Measurements from ENCODE around the gene EVA1A.

EVA1A gene

DNA sequence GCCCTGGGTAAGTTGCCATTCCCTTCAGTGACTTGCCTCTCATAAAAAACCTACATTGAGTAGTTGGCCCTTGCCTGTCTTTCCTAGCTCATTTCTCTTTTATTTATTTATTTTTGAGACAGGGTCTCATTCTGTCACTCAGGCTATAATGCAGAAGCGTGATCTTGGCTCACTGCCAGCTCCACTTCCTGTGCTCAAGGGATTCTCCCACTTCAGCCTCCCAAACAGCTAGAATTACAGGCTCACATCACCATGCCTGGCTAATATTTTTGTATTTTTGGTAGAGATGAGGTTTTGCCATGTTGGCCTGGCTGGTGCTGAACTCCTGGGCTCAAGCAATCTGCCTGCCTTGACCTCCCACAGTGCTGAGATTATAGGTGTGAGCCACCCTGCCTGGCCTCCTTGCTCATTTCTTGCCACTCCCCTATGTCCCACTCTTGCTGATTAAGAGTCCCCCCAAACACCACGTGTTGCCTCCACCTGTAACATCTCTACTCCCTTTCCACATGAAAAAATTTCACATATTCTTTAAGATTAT lies 12.6 kb downstream of the EVA1A start (continued):
- TF ChIP-seq, protein P1, sequence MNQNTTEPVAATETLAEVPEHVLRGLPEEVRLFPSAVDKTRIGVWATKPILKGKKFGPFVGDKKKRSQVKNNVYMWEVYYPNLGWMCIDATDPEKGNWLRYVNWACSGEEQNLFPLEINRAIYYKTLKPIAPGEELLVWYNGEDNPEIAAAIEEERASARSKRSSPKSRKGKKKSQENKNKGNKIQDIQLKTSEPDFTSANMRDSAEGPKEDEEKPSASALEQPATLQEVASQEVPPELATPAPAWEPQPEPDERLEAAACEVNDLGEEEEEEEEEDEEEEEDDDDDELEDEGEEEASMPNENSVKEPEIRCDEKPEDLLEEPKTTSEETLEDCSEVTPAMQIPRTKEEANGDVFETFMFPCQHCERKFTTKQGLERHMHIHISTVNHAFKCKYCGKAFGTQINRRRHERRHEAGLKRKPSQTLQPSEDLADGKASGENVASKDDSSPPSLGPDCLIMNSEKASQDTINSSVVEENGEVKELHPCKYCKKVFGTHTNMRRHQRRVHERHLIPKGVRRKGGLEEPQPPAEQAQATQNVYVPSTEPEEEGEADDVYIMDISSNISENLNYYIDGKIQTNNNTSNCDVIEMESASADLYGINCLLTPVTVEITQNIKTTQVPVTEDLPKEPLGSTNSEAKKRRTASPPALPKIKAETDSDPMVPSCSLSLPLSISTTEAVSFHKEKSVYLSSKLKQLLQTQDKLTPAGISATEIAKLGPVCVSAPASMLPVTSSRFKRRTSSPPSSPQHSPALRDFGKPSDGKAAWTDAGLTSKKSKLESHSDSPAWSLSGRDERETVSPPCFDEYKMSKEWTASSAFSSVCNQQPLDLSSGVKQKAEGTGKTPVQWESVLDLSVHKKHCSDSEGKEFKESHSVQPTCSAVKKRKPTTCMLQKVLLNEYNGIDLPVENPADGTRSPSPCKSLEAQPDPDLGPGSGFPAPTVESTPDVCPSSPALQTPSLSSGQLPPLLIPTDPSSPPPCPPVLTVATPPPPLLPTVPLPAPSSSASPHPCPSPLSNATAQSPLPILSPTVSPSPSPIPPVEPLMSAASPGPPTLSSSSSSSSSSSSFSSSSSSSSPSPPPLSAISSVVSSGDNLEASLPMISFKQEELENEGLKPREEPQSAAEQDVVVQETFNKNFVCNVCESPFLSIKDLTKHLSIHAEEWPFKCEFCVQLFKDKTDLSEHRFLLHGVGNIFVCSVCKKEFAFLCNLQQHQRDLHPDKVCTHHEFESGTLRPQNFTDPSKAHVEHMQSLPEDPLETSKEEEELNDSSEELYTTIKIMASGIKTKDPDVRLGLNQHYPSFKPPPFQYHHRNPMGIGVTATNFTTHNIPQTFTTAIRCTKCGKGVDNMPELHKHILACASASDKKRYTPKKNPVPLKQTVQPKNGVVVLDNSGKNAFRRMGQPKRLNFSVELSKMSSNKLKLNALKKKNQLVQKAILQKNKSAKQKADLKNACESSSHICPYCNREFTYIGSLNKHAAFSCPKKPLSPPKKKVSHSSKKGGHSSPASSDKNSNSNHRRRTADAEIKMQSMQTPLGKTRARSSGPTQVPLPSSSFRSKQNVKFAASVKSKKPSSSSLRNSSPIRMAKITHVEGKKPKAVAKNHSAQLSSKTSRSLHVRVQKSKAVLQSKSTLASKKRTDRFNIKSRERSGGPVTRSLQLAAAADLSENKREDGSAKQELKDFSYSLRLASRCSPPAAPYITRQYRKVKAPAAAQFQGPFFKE (tag by site-specific recombination; IDR thresholded peaks at IDR 0.05; ENCODE audit: borderline replicate concordance) = no peak

DNA sequence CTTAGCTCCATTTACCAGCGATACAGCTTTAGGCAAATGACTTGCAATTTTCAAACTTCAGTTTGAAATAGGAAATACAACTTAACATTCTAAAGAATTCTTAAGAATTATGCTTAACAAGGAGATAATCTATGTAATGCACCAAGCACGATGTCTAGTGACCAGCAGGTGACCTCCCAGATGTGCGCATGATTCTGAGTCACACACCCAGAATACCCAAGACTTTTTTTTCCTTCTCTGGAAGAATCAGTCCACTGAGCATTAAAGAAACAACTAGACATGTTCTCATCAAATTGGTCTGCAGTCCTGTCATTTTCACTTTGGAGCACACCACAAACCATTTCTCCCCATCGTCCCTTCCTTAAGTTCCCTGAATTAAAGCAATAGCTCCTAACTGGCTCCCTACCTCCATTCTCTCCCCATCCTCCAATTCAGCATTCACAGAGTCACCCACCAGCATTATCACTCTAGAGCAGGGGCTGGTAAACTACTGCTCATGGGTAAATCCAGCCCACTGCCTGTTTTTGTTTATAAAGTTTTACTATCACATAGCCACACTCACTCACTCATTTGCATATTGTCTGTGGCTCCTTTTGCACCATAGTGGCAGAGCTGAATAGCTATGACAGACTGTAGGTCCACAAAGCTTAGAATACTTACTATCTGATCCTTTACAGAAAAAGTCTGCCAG lies 13.2 kb downstream of the EVA1A start:
- no peaks in the 10 kb centered on the region for H3K9me3 ChIP-seq (ENCODE audit: control insufficient read depth, insufficient read depth, low read depth, low read length)
- no peak overlapping the region for H3K27ac ChIP-seq (ENCODE audit: extremely low read depth, low read depth, low read length)
- TF ChIP-seq SETDB1 (IDR thresholded peaks at IDR 0.05; ENCODE audit: insufficient read length, low read length) = no peak
- TF ChIP-seq ZNF571 (tag by site-specific recombination; IDR thresholded peaks at IDR 0.05) = no peak
- TF ChIP-seq TRIM28 (IDR thresholded peaks at IDR 0.05; ENCODE audit: borderline replicate concordance, low read length) = 0 out of 2 replicates have a peak, but pooled peaks have one; percentile 26
- TF ChIP-seq, protein P2, sequence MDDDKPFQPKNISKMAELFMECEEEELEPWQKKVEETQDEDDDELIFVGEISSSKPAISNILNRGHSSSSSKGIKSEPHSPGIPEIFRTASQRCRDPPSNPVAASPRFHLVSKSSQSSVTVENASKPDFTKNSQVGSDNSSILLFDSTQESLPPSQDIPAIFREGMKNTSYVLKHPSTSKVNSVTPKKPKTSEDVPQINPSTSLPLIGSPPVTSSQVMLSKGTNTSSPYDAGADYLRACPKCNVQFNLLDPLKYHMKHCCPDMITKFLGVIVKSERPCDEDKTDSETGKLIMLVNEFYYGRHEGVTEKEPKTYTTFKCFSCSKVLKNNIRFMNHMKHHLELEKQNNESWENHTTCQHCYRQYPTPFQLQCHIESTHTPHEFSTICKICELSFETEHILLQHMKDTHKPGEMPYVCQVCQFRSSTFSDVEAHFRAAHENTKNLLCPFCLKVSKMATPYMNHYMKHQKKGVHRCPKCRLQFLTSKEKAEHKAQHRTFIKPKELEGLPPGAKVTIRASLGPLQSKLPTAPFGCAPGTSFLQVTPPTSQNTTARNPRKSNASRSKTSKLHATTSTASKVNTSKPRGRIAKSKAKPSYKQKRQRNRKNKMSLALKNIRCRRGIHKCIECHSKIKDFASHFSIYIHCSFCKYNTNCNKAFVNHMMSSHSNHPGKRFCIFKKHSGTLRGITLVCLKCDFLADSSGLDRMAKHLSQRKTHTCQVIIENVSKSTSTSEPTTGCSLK (tag by site-specific recombination; IDR thresholded peaks at IDR 0.05) = no peak
- CTCF ChIA-PET = interaction anchor here (0.6 to 1.9 kb wide), 6 partner anchors 14 to 82 kb away, joined by 3 to 9 read pairs (median 4); no protein-coding TSS in a partner anchor
- POLR2A ChIA-PET = interaction anchor here (0.7 to 0.9 kb wide), 2 partner anchors 13 to 14 kb away, joined by 3 to 6 read pairs; no protein-coding TSS in a partner anchor
- H3K4me1 ChIP-seq (ENCODE audit: control insufficient read depth, insufficient read depth, low read length) = no peaks in the 10 kb centered on the region
- no peak overlapping the region for H3K4me3 ChIP-seq (ENCODE audit: low read depth, low read length)
- H3K36me3 ChIP-seq (ENCODE audit: control insufficient read depth in 2 of 2, insufficient read depth in 1 of 2, low read length in 2 of 2) = no peaks in the 10 kb centered on the region

DNA sequence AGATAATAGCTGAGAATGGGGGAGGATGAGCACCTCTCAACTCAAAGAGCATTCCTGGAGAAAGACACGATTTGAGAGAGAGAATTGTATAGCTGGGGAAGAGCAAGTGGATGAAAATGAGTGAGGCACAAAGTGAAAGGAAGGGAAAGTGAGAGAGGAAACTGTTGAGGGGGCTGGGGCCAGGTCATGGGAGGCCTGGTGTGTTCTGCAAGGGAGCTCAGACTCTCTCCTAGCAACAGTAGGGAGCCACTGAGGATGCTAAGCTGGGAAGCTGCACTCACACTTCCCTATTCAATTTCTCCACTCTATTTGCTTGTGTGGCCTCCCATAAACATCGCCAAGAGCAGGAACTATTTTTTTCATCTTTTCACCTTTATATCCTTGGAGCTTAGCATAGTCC lies 14.8 kb downstream of the EVA1A start:
- no peak overlapping the region for H3K27ac ChIP-seq (ENCODE audit: extremely low read depth, low read depth, low read length)
- no peaks in the 10 kb centered on the region for H3K36me3 ChIP-seq (ENCODE audit: control insufficient read depth in 2 of 2, insufficient read depth in 1 of 2, low read length in 2 of 2)
- no peak for TF ChIP-seq ZSCAN16 (tag by site-specific recombination; IDR thresholded peaks at IDR 0.05)
- TF ChIP-seq, protein P3, sequence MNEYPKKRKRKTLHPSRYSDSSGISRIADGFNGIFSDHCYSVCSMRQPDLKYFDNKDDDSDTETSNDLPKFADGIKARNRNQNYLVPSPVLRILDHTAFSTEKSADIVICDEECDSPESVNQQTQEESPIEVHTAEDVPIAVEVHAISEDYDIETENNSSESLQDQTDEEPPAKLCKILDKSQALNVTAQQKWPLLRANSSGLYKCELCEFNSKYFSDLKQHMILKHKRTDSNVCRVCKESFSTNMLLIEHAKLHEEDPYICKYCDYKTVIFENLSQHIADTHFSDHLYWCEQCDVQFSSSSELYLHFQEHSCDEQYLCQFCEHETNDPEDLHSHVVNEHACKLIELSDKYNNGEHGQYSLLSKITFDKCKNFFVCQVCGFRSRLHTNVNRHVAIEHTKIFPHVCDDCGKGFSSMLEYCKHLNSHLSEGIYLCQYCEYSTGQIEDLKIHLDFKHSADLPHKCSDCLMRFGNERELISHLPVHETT (tag by site-specific recombination; IDR thresholded peaks at IDR 0.05) = no peak
- no peak for TF ChIP-seq ZNF792 (tag by site-specific recombination; IDR thresholded peaks at IDR 0.05)
- TF ChIP-seq PRDM1 (tag by site-specific recombination; IDR thresholded peaks at IDR 0.05) = peak; percentile 69; the same call in 1 of the 2 replicates
- TF ChIP-seq, protein P4, sequence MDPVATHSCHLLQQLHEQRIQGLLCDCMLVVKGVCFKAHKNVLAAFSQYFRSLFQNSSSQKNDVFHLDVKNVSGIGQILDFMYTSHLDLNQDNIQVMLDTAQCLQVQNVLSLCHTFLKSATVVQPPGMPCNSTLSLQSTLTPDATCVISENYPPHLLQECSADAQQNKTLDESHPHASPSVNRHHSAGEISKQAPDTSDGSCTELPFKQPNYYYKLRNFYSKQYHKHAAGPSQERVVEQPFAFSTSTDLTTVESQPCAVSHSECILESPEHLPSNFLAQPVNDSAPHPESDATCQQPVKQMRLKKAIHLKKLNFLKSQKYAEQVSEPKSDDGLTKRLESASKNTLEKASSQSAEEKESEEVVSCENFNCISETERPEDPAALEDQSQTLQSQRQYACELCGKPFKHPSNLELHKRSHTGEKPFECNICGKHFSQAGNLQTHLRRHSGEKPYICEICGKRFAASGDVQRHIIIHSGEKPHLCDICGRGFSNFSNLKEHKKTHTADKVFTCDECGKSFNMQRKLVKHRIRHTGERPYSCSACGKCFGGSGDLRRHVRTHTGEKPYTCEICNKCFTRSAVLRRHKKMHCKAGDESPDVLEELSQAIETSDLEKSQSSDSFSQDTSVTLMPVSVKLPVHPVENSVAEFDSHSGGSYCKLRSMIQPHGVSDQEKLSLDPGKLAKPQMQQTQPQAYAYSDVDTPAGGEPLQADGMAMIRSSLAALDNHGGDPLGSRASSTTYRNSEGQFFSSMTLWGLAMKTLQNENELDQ (tag by site-specific recombination; IDR thresholded peaks at IDR 0.05; ENCODE audit: low read depth) = no peak
- TF ChIP-seq ZNF114 (tag by site-specific recombination; IDR thresholded peaks at IDR 0.05) = no peak
- TF ChIP-seq, protein P5, sequence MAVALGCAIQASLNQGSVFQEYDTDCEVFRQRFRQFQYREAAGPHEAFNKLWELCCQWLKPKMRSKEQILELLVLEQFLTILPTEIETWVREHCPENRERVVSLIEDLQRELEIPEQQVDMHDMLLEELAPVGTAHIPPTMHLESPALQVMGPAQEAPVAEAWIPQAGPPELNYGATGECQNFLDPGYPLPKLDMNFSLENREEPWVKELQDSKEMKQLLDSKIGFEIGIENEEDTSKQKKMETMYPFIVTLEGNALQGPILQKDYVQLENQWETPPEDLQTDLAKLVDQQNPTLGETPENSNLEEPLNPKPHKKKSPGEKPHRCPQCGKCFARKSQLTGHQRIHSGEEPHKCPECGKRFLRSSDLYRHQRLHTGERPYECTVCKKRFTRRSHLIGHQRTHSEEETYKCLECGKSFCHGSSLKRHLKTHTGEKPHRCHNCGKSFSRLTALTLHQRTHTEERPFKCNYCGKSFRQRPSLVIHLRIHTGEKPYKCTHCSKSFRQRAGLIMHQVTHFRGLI (tag by site-specific recombination; IDR thresholded peaks at IDR 0.05) = no peak
- no peak for TF ChIP-seq SP2 (tag by site-specific recombination; IDR thresholded peaks at IDR 0.05)
- TF ChIP-seq KLF7 (tag by site-specific recombination; IDR thresholded peaks at IDR 0.05; ENCODE audit: borderline replicate concordance) = no peak
- ChIA-PET CTCF (interaction anchor here (1.1 to 1.9 kb wide), 3 partner anchors 28 to 82 kb away, joined by 4 to 7 read pairs (median 6); no protein-coding TSS in a partner anchor), POLR2A (interaction anchor here (0.9 kb wide), 1 partner anchor 15 kb away, joined by 4 read pairs; the partner anchor contains the start of gene EVA1A)
- H3K9me3 ChIP-seq (ENCODE audit: control insufficient read depth, insufficient read depth, low read depth, low read length) = no peaks in the 10 kb centered on the region
- H3K4me1 ChIP-seq (ENCODE audit: control insufficient read depth, insufficient read depth, low read length) = no peaks in the 10 kb centered on the region
- H3K4me3 ChIP-seq (ENCODE audit: low read depth, low read length) = no peak overlapping the region
